CD14-positive monocyte (primary cell): ENCODE measurements around the gene TAF1C. TPM values are rescaled to one million over a fixed set of nuclear protein-coding genes. Genes with fewer than 3 reads are reported as not detected.

Experiments
- DNase-seq, 3 donors: peaks; one replicate each; pipeline ENCODE4 v3.0.0-alpha.2; 2011 to 2022
- H2AFZ ChIP-seq: 2 replicates; pipeline ENCODE4 v1.6.0; 2012; ENCODE audit warnings: mild to moderate bottlenecking, low read depth, low read length, inconsistent platforms; ENCODE audit not compliant: insufficient read depth, poor library complexity, severe bottlenecking
- H3K27ac ChIP-seq, 2 donors: 1 replicate in 1 of 2; 2 replicates in 1 of 2; pipeline ENCODE4 v1.5.1; 2012 to 2013; ENCODE audit warnings: low read length in 2 of 2, control low read depth in 1 of 2, inconsistent platforms in 1 of 2, low read depth in 1 of 2, mild to moderate bottlenecking in 1 of 2
- H3K27me3 ChIP-seq, 2 donors: one replicate each; pipeline versions ENCODE4 v1.6.0 to v1.6.1; 2011 to 2013; ENCODE audit warnings: low read length in 2 of 2; ENCODE audit not compliant: control insufficient read depth in 2 of 2, insufficient read depth in 2 of 2
- H3K36me3 ChIP-seq, 2 donors: replicated peaks in 1 of 2; 1 replicate in 1 of 2; 2 replicates in 1 of 2; pipeline versions ENCODE4 v1.5.1 to v1.6.1; 2012 to 2013; ENCODE audit warnings: low read length in 2 of 2, control low read depth in 1 of 2, inconsistent platforms in 1 of 2, mild to moderate bottlenecking in 1 of 2; ENCODE audit not compliant: insufficient read depth in 2 of 2, control insufficient read depth in 1 of 2
- H3K4me1 ChIP-seq, 2 donors: 1 replicate in 1 of 2; 2 replicates in 1 of 2; pipeline versions ENCODE4 v1.5.1 to v1.6.1; 2012 to 2013; ENCODE audit warnings: low read length in 2 of 2, control low read depth in 1 of 2, inconsistent platforms in 1 of 2, mild to moderate bottlenecking in 1 of 2, moderate library complexity in 1 of 2; ENCODE audit not compliant: insufficient read depth in 2 of 2, control insufficient read depth in 1 of 2
- H3K4me2 ChIP-seq: replicated peaks from 2 replicates; pipeline ENCODE3; 2012; ENCODE audit warnings: low read length, moderate library complexity, mild to moderate bottlenecking; ENCODE audit not compliant: poor library complexity, severe bottlenecking; ENCODE audit errors: extremely low read depth
- H3K4me3 ChIP-seq, 3 experiments: fragments of 200-600 bp in 1 of 3; sonication (generic) in 1 of 3; replicated peaks in 1 of 3; 1 replicate in 2 of 3; 2 replicates in 1 of 3; pipeline ENCODE4 v1.5.1; 2011 to 2013; ENCODE audit warnings: low read length in 3 of 3, mild to moderate bottlenecking in 3 of 3, control low read depth in 2 of 3, low read depth in 2 of 3, inconsistent platforms in 1 of 3, moderate library complexity in 1 of 3
- H3K79me2 ChIP-seq: 2 replicates; pipeline ENCODE4 v1.6.0; 2012; ENCODE audit warnings: mild to moderate bottlenecking, control low read depth, inconsistent platforms, low read length, moderate library complexity; ENCODE audit not compliant: insufficient read depth
- H3K9ac ChIP-seq: 2 replicates; pipeline ENCODE4 v1.6.0; 2017; ENCODE audit warnings: low read length, mild to moderate bottlenecking; ENCODE audit not compliant: insufficient read depth, poor library complexity, severe bottlenecking
- H3K9me3 ChIP-seq, 2 donors: replicated peaks in 1 of 2; 1 replicate in 1 of 2; 2 replicates in 1 of 2; pipeline versions ENCODE4 v1.5.1 to v1.6.1; 2012 to 2013; ENCODE audit warnings: low read length in 2 of 2, control low read depth in 1 of 2; ENCODE audit not compliant: control insufficient read depth in 1 of 2, insufficient read depth in 1 of 2
- H4K20me1 ChIP-seq: 2 replicates; pipeline ENCODE4 v1.6.0; 2012; ENCODE audit warnings: mild to moderate bottlenecking, low read length, control low read depth, moderate library complexity; ENCODE audit not compliant: insufficient read depth
- H3K27ac Mint-ChIP-seq, 7 donors: one replicate each; pipeline ENCODE4 v1.8.0; 2020; ENCODE audit warnings: mild to moderate bottlenecking in 7 of 7, mixed read lengths in 7 of 7, moderate library complexity in 6 of 7, inconsistent platforms in 2 of 7
- H3K27me3 Mint-ChIP-seq, 3 donors: one replicate each; pipeline ENCODE4 v1.8.0; 2021 to 2022; ENCODE audit warnings: low read depth in 3 of 3, mild to moderate bottlenecking in 3 of 3, mixed read lengths in 3 of 3, moderate library complexity in 3 of 3, inconsistent platforms in 1 of 3
- H3K36me3 Mint-ChIP-seq, 2 donors: one replicate each; pipeline ENCODE4 v1.8.0; 2020; ENCODE audit warnings: mixed read lengths in 2 of 2, inconsistent platforms in 1 of 2, mild to moderate bottlenecking in 1 of 2
- H3K4me1 Mint-ChIP-seq: one replicate; pipeline ENCODE4 v1.8.0; 2020; ENCODE audit warnings: mild to moderate bottlenecking, mixed read lengths
- H3K4me3 Mint-ChIP-seq, 2 donors: one replicate each; pipeline ENCODE4 v1.8.0; 2020; ENCODE audit warnings: mild to moderate bottlenecking in 2 of 2, mixed read lengths in 2 of 2, moderate library complexity in 1 of 2
- H3K9me3 Mint-ChIP-seq, 7 donors: one replicate each; pipeline ENCODE4 v1.8.0; 2020 to 2022; ENCODE audit warnings: mixed read lengths in 7 of 7, mild to moderate bottlenecking in 6 of 7, moderate library complexity in 6 of 7, inconsistent platforms in 2 of 7
- CTCF ChIP-seq: fragments of 200-600 bp; IDR thresholded peaks from one replicate; pipeline ENCODE4 v1.8.0; 2022; ENCODE audit warnings: antibody characterized with exemption, mild to moderate bottlenecking
- WGBS: methylation state at CpG from one replicate; pipeline ENCODE4 v1.1.5; 2013; ENCODE audit warnings: missing lambda C conversion rate; ENCODE audit not compliant: insufficient coverage; 5-methylcytosine and 5-hydroxymethylcytosine counted together
- intact Hi-C, 2 donors: fragments of 100-400 bp; cut with micrococcal nuclease; formaldehyde crosslinking; loops; one replicate each; pipeline versions ENCODE4 v1.15.0 to v1.15.1; 2023
- polyA plus RNA-seq, 3 donors: library from polyadenylated mRNA; depleted of rRNA in 1 of 3; unstranded in 2 of 3; stranded (reverse) in 1 of 3; fragments of 300-500 nt in 2 of 3; fragments of >200 nt in 1 of 3; fragmentation: Illumina TruSeq in 2 of 3; gene quantifications; 1 replicate in 2 of 3; 2 replicates in 1 of 3; pipeline ENCODE4 v1.2.3, GENCODE V29; 2012 to 2021

Gene TAF1C
- polyA plus RNA-seq, 3 donors: 4.0 to 126 (median 4.5) TPM

GRCh38 chr16:84144209-84144858 is 42.5 kb downstream of the TAF1C start:
- intact Hi-C loops: loop anchor here in 1 of 2 donors (10.0 kb wide), 1 partner anchor 50 kb away; the partner anchor contains the start of gene ADAD2
- peaks cover 7 to 33% (median 19%) of the 10 kb centered on the region in 3 donors for H3K27me3 Mint-ChIP-seq

DNA sequence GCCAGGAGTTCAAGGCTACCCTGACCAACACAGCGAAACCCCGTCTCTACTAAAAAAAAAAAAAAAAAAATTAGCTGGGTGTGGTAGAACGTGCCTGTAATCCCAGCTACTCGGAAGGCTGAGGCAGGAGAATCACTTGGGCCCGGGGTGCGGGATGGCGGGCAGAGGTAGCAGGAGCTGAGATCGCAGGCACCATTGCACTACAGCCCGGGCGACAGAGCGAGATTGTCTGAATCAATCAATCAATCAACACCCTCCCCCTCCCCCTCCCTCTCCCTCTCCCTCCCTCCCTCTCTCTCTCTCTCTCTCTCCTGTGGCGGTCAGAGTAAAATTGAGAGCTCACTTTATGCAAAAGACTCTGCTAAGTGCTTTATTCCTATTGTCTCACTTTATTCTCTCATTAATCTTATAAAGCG is 43.1 kb downstream of the TAF1C start:
- DNase-seq: no peak
- H3K4me1 ChIP-seq: peaks cover 13 to 16% of the 10 kb centered on the region in 2 donors
- Mint-ChIP-seq H3K4me1 (peaks cover 5% of the 10 kb centered on the region), H3K27me3 (peaks cover 7 to 30% (median 19%) of the 10 kb centered on the region in 3 donors), H3K9me3 (peaks cover 0 to 2% (median 0%) of the 10 kb centered on the region in 7 donors), H3K27ac (peak overlapping the region in 2 of 7 donors; percentile 68 to 87), H3K36me3 (peaks cover 2 to 7% of the 10 kb centered on the region in 2 donors), H3K4me3 (peak overlapping the region; percentile 90 to 98)
- H3K36me3 ChIP-seq: no peaks in the 10 kb centered on the region
- peaks cover 0 to 18% of the 10 kb centered on the region in 2 donors for H3K27me3 ChIP-seq
- H3K79me2 ChIP-seq: peaks cover 26% of the 10 kb centered on the region
- 17% methylated on average over 2 of the region's 13 CpGs for WGBS
- peak overlapping the region; percentile 81 for H3K9ac ChIP-seq
- H3K4me3 ChIP-seq: peak overlapping the region; percentile 73 to 91 (median 86)
- intact Hi-C loops: loop anchor here in 1 of 2 donors (10.0 kb wide), 1 partner anchor 51 kb away; the partner anchor contains the start of gene ADAD2
- no peaks in the 10 kb centered on the region for H4K20me1 ChIP-seq
- H3K4me2 ChIP-seq: peak overlapping the region; percentile 98
- peak overlapping the region; percentile 86 for H2AFZ ChIP-seq
- no peaks in the 10 kb centered on the region for H3K9me3 ChIP-seq
- no peak for TF ChIP-seq CTCF
- no peak overlapping the region for H3K27ac ChIP-seq

More at GRCh38 chr16:84144209-84144858, 42.5 kb downstream of the TAF1C start:
- Histone ChIP-seq H4K20me1 (no peaks in the 10 kb centered on the region), H3K4me1 (peaks cover 13 to 16% of the 10 kb centered on the region in 2 donors), H2AFZ (peak overlapping the region; percentile 86), H3K27ac (peak overlapping the region; percentile 25 to 84), H3K4me2 (peak overlapping the region; percentile 98), H3K9ac (peak overlapping the region; percentile 81), H3K4me3 (peak overlapping the region; percentile 73 to 91 (median 86)), H3K79me2 (peaks cover 24% of the 10 kb centered on the region), H3K9me3 (no peaks in the 10 kb centered on the region), H3K27me3 (peaks cover 0 to 20% of the 10 kb centered on the region in 2 donors), H3K36me3 (no peaks in the 10 kb centered on the region)
- Mint-ChIP-seq H3K4me3 (peak overlapping the region; percentile 90 to 98), H3K9me3 (peaks cover 0 to 2% (median 0%) of the 10 kb centered on the region in 7 donors), H3K27ac (peak overlapping the region; percentile 73 to 91 (median 85)), H3K4me1 (peaks cover 5% of the 10 kb centered on the region), H3K36me3 (peaks cover 2 to 7% of the 10 kb centered on the region in 2 donors)
- peak in 2 of 3 donors; percentile 5 for DNase-seq
- TF ChIP-seq CTCF: no peak
- 0% methylated on average over 34 of the region's 39 CpGs for WGBS
